Panc1 (cell line): Measurements from ENCODE around the gene SPOCK1. TPM values are rescaled to one million over a fixed set of nuclear protein-coding genes. Genes with fewer than 3 reads are reported as not detected.

ENCODE experiments used
- ATAC-seq: fragments of 200-7000 bp; cut with Tn5 transposase; 2 replicates; pipeline ENCODE4 v1.9.1; 2020; ENCODE audit warnings: mild to moderate bottlenecking, moderate library complexity
- BruUV-seq: library from RNA; stranded (reverse); fragments of 400-500 nt; replicated peaks from 2 replicates; lab custom pipeline; 2021; lab: Mats Ljungman, UMichigan
- CTCF ChIA-PET: fragments of 300-600 bp; sonication (Branson Sonifier 250); formaldehyde crosslinking; loops from one replicate; lab custom pipeline; 2022; ENCODE audit warnings: antibody characterized with exemption; lab: Charles Lee
- POLR2A ChIA-PET: fragments of 300-600 bp; sonication (Branson Sonifier 250); formaldehyde crosslinking; loops from one replicate; lab custom pipeline; 2022; ENCODE audit warnings: antibody characterized with exemption; lab: Charles Lee
- DNase-seq: peaks from one replicate; pipeline ENCODE4 v3.0.0-alpha.2; 2010; ENCODE audit warnings: low read depth, low spot score
- H3K27ac ChIP-seq: 2 replicates; pipeline ENCODE4 v1.5.1; 2011; ENCODE audit warnings: mild to moderate bottlenecking, low read length, inconsistent platforms
- H3K27me3 ChIP-seq: fragments of 200-500 bp; sonication (Bioruptor generic); 2 replicates; pipeline ENCODE4 v1.6.0; 2014; ENCODE audit warnings: low read length, inconsistent platforms; ENCODE audit not compliant: control insufficient read depth, insufficient read depth
- H3K36me3 ChIP-seq: fragments of 200-500 bp; sonication (Bioruptor generic); 2 replicates; pipeline ENCODE4 v1.5.1; 2014; ENCODE audit warnings: inconsistent platforms, mild to moderate bottlenecking, low read length, moderate library complexity; ENCODE audit not compliant: control insufficient read depth, insufficient read depth
- H3K4me1 ChIP-seq: 2 replicates; pipeline ENCODE4 v1.5.1; 2011; ENCODE audit warnings: inconsistent platforms, mild to moderate bottlenecking, low read length, moderate library complexity; ENCODE audit not compliant: control insufficient read depth, insufficient read depth
- H3K4me3 ChIP-seq, 2 experiments: 2 replicates each; pipeline ENCODE4 v1.5.1; 2011 to 2012; ENCODE audit warnings: low read depth in 2 of 2, low read length in 2 of 2, mild to moderate bottlenecking in 2 of 2, inconsistent platforms in 1 of 2, moderate library complexity in 1 of 2
- H3K9me3 ChIP-seq: fragments of 200-500 bp; sonication (Bioruptor generic); 2 replicates; pipeline ENCODE4 v1.5.1; 2014; ENCODE audit warnings: low read depth, mild to moderate bottlenecking, inconsistent platforms, low read length, moderate library complexity; ENCODE audit not compliant: control insufficient read depth, insufficient read depth
- CTCF ChIP-seq: fragments of 450-650 bp; IDR thresholded peaks from 2 replicates; pipeline ENCODE4 v1.5.1; 2017; ENCODE audit warnings: mild to moderate bottlenecking
- POLR2AphosphoS5 ChIP-seq: IDR thresholded peaks from 2 replicates; pipeline ENCODE4 v1.6.1; 2012; ENCODE audit warnings: mild to moderate bottlenecking, low read depth, low read length, moderate library complexity
- REST ChIP-seq, 2 experiments: IDR thresholded peaks; 2 replicates each; pipeline ENCODE4 v1.6.1; 2011 to 2012; ENCODE audit warnings: low read depth in 2 of 2, control low read depth in 1 of 2, low read length in 1 of 2, mild to moderate bottlenecking in 1 of 2, moderate library complexity in 1 of 2; ENCODE audit not compliant: insufficient read depth in 1 of 2
- SIN3A ChIP-seq: IDR thresholded peaks from 2 replicates; pipeline ENCODE4 v1.6.1; 2012; ENCODE audit warnings: low read depth, mild to moderate bottlenecking, low read length, moderate library complexity, borderline replicate concordance; ENCODE audit not compliant: insufficient read depth
- TCF7L2 ChIP-seq: IDR thresholded peaks from 2 replicates; pipeline ENCODE4 v1.6.1; 2011; ENCODE audit warnings: mild to moderate bottlenecking, low read depth, low read length, inconsistent platforms
- in situ Hi-C: cut with HindIII; loops from 2 replicates; pipeline ENCODE4 v1.10.0; 2016; ENCODE audit warnings: low sequenced_read_pairs, low pct_unique_long_range_greater_than_20kb
- intact Hi-C: fragments of 100-400 bp; cut with micrococcal nuclease; formaldehyde crosslinking; loops from one replicate; pipeline ENCODE4 v1.10.0; 2022; ENCODE audit not compliant: unreplicated experiment
- total RNA-seq: library from RNA; stranded (reverse); gene quantifications from one replicate; pipeline ENCODE4 v1.2.1, GENCODE V29; 2021; ENCODE audit not compliant: unreplicated experiment

SPOCK1 gene
- total RNA-seq, 1 experiment from 2014 or later: 15.6 TPM

- Histone ChIP-seq H3K36me3 (no peaks in the 10 kb centered on the region), H3K27me3 (peaks cover 2% of the 10 kb centered on the region; the same call in 1 of the 2 replicates), H3K4me1 (no peaks in the 10 kb centered on the region), H3K9me3 (no peaks in the 10 kb centered on the region), H3K27ac (no peak overlapping the region), H3K4me3 (no peak overlapping the region)
- POLR2A ChIA-PET: no interaction called here
- no peak for DNase-seq
- ATAC-seq: no peak
- intact Hi-C loops (no loop called here), in situ Hi-C loops (no loop called here)
- CTCF ChIA-PET: no interaction called here
- no TSS peak for BruUV-seq
- TF ChIP-seq CTCF (no peak), SIN3A (no peak), REST (IDR thresholded peaks at IDR 0.05; ENCODE audit: insufficient read depth in 1 of 2, low read depth in 2 of 2, low read length in 1 of 2) (no peak)
Observed at GRCh38 chr5:137118629-137119028, 380.5 kb downstream of the SPOCK1 start.

GRCh38 chr5:137115152-137115551, 384.0 kb downstream of the SPOCK1 start:
- ChIA-PET POLR2A (no interaction called here), CTCF (no interaction called here)
- in situ Hi-C loops: no loop called here
- Histone ChIP-seq H3K27ac (no peak overlapping the region), H3K36me3 (no peaks in the 10 kb centered on the region), H3K4me3 (no peak overlapping the region), H3K4me1 (no peaks in the 10 kb centered on the region), H3K27me3 (peaks cover 2% of the 10 kb centered on the region; the same call in 1 of the 2 replicates), H3K9me3 (no peaks in the 10 kb centered on the region)
- ATAC-seq (no peak), DNase-seq (no peak)
- intact Hi-C loops: no loop called here
- TF ChIP-seq REST (IDR thresholded peaks at IDR 0.05; ENCODE audit: insufficient read depth in 1 of 2, low read depth in 2 of 2, low read length in 1 of 2) (no peak), SIN3A (no peak), TCF7L2 (no peak), POLR2AphosphoS5 (no peak), CTCF (no peak)
- BruUV-seq: no TSS peak
